ENCODE data around the gene OXT. TPM values are rescaled to one million over a fixed set of nuclear protein-coding genes. Genes with fewer than 3 reads are reported as not detected.

Gene OXT
- total and polyA plus RNA-seq, 2 of the 8 experiments (the other 6 are each of a cell fraction or from before 2014, with no cell fraction given) = not detected

- H3K23ac ChIP-seq (ENCODE audit: insufficient read length) = no peak overlapping the region
- POLR2A ChIA-PET (ENCODE audit: partially characterized antibody) = interaction anchor here (1.1 kb wide), 1 partner anchor 21 kb away, joined by 3 read pairs; no protein-coding TSS in a partner anchor
- TF ChIP-seq RNF2 (IDR thresholded peaks at IDR 0.05; ENCODE audit: borderline replicate concordance, low read depth, low read length, missing control alignments, poor library complexity, severe bottlenecking) (no peak), POLR2AphosphoS5 (IDR thresholded peaks at IDR 0.05; ENCODE audit: low read depth, low read length) (no peak), TAF7 (optimal IDR thresholded peaks at IDR 0.05; ENCODE audit: borderline replicate concordance, low read depth, low read length) (no peak), SRF (IDR thresholded peaks at IDR 0.05; ENCODE audit: low read depth, low read length) (no peak), RAD21 (IDR thresholded peaks at IDR 0.05 in 1 of 2, conservative IDR thresholded peaks at IDR 0.05 in 1 of 2; ENCODE audit: low read depth in 2 of 2, low read length in 2 of 2) (no peak), MAX (IDR thresholded peaks at IDR 0.05) (no peak), TEAD4 (IDR thresholded peaks at IDR 0.05; ENCODE audit: low read depth, low read length) (no peak), BCL11A (IDR thresholded peaks at IDR 0.05; ENCODE audit: low read depth in 2 of 2, low read length in 2 of 2) (no peak), SP2 (IDR thresholded peaks at IDR 0.05; ENCODE audit: low read length) (no peak), CREB1 (IDR thresholded peaks at IDR 0.05) (no peak), TAF1 (IDR thresholded peaks at IDR 0.05; ENCODE audit: low read depth, low read length) (no peak)
Measured at GRCh38 chr20:3047486-3048419, 23.7 kb upstream of the OXT start.

More at GRCh38 chr20:3047486-3048419, 23.7 kb upstream of the OXT start:
- Histone ChIP-seq H4K20me1 (replicated peaks in 1 of 2; ENCODE audit: control insufficient read depth in 1 of 2, insufficient read depth in 2 of 2, low read length in 2 of 2) (no peaks in the 10 kb centered on the region), H3K4me3 (ENCODE audit: extremely low read depth in 1 of 4, insufficient read depth in 2 of 4, low read depth in 3 of 4, low read length in 4 of 4) (0 out of 8 replicates have a peak overlapping the region, but pooled peaks of 1 of the 4 experiments have one; percentile 81), H3K18ac (ENCODE audit: extremely low read depth, low read length) (no peak overlapping the region), H3K79me2 (ENCODE audit: control insufficient read depth in 1 of 2, insufficient read depth in 2 of 2, low read length in 2 of 2) (peaks cover 0 to 6% of the 10 kb centered on the region in 2 experiments; a peak in 1 of 4 replicates), H3K36me3 (ENCODE audit: control insufficient read depth in 2 of 4, insufficient read depth in 4 of 4, low read length in 3 of 4) (peaks cover 9 to 23% (median 21%) of the 10 kb centered on the region in 4 experiments; a peak in 7 of 8 replicates), H3K4ac (replicated peaks; ENCODE audit: insufficient read length, low read depth, low read length) (no peak overlapping the region), H4K91ac (replicated peaks; ENCODE audit: insufficient read length, low read length) (no peak overlapping the region), H2BK120ac (replicated peaks; ENCODE audit: low read depth, low read length) (no peak overlapping the region), H3K27me3 (replicated peaks in 1 of 4; ENCODE audit: control insufficient read depth in 3 of 4, extremely low read depth in 1 of 4, insufficient read depth in 3 of 4, low read length in 3 of 4) (no peaks in the 10 kb centered on the region), H3K4me2 (ENCODE audit: insufficient read depth in 1 of 2, low read depth in 2 of 2, low read length in 2 of 2) (peak overlapping the region; percentile 68 to 78), H2AFZ (ENCODE audit: low read length) (no peak overlapping the region), H3K23me2 (ENCODE audit: low read depth, low read length) (peaks cover 8% of the 10 kb centered on the region), H3K56ac (replicated peaks; ENCODE audit: insufficient read length, low read depth, low read length) (no peak overlapping the region), H4K5ac (ENCODE audit: insufficient read length, low read depth, low read length) (no peak overlapping the region), H3K9ac (replicated peaks in 1 of 4; ENCODE audit: extremely low read depth in 1 of 4, low read depth in 3 of 4, low read length in 3 of 4) (no peak overlapping the region), H2BK15ac (ENCODE audit: low read length) (no peak overlapping the region), H2AK5ac (ENCODE audit: low read depth, low read length) (no peak overlapping the region), H3K4me1 (replicated peaks in 1 of 4; ENCODE audit: control insufficient read depth in 3 of 4, insufficient read depth in 4 of 4, low read length in 3 of 4) (peaks cover 1 to 7% (median 2%) of the 10 kb centered on the region in 4 experiments; a peak in 4 of 7 replicates), H3K14ac (ENCODE audit: insufficient read length) (no peak overlapping the region), H2BK12ac (ENCODE audit: low read depth, low read length) (no peak overlapping the region), H4K8ac (ENCODE audit: extremely low read depth, insufficient read depth, low read length) (peak overlapping the region; percentile 64; the same call in 1 of the 2 replicates), H3K27ac (ENCODE audit: low read depth, low read length) (no peak overlapping the region), H2BK5ac (ENCODE audit: low read depth, low read length) (no peak overlapping the region), H3K9me3 (ENCODE audit: insufficient read depth in 2 of 2, low read depth in 1 of 2, low read length in 1 of 2) (no peaks in the 10 kb centered on the region), H2BK20ac (ENCODE audit: low read length) (no peak overlapping the region), H3K79me1 (ENCODE audit: low read depth, low read length) (peaks cover 5% of the 10 kb centered on the region)
- 95% methylated on average over 13 of the region's 14 CpGs; no CpG with 5 or more reads in 1 of the 2 experiments for WGBS, 2 experiments (ENCODE audit: extremely low coverage in 1 of 2, insufficient coverage in 1 of 2, insufficient read length in 1 of 2, insufficient replicate concordance in 2 of 2, low coverage in 1 of 2, low lambda C conversion rate in 2 of 2, missing lambda C conversion rate in 1 of 2)
- CTCF ChIA-PET (ENCODE audit: partially characterized antibody) = interaction anchor here (1.0 kb wide), 1 partner anchor 62 kb away, joined by 3 read pairs; no protein-coding TSS in a partner anchor
- no peak for DNase-seq (ENCODE audit: low read depth in 1 of 2, low spot score in 2 of 2)
- no peak for FAIRE-seq

Measured in H1 (cell line).